Activated CD4-positive, alpha-beta memory T cell treated with anti-CD3 and anti-CD28 coated beads, Interleukin-2, amount 10 ng/mL, durations not matched to agents 7 days and 5 days (primary cell): ENCODE data around the gene DPP6. TPM values are rescaled to one million over a fixed set of nuclear protein-coding genes. Genes with fewer than 3 reads are reported as not detected.

Experiments used
- CTCF ChIA-PET: fragments of 350-600 bp; sonication (Branson Sonifier 250); formaldehyde crosslinking; loops from one replicate; lab custom pipeline; 2021; ENCODE audit warnings: antibody characterized with exemption, inconsistent platforms; lab: Charles Lee
- POLR2A ChIA-PET: fragments of 350-600 bp; sonication (Branson Sonifier 250); formaldehyde crosslinking; loops from one replicate; lab custom pipeline; 2021; ENCODE audit warnings: antibody characterized with exemption; lab: Charles Lee
- DNase-seq: peaks from one replicate; pipeline ENCODE4 v3.0.0-alpha.2; 2020
- H3K27ac Mint-ChIP-seq: one replicate; pipeline ENCODE4 v1.8.0; 2021; ENCODE audit warnings: mild to moderate bottlenecking, mixed read lengths
- H3K27me3 Mint-ChIP-seq: one replicate; pipeline ENCODE4 v1.8.0; 2021; ENCODE audit warnings: mixed read lengths
- H3K36me3 Mint-ChIP-seq: one replicate; pipeline ENCODE4 v1.8.0; 2021; ENCODE audit warnings: low read depth, mixed read lengths
- H3K4me1 Mint-ChIP-seq: one replicate; pipeline ENCODE4 v1.8.0; 2021; ENCODE audit warnings: mixed read lengths
- H3K4me3 Mint-ChIP-seq: one replicate; pipeline ENCODE4 v1.8.0; 2021; ENCODE audit warnings: mild to moderate bottlenecking, mixed read lengths
- H3K9me3 Mint-ChIP-seq: one replicate; pipeline ENCODE4 v1.8.0; 2021; ENCODE audit warnings: mixed read lengths
- total RNA-seq, 2 experiments: library from RNA; stranded (reverse); gene quantifications; one replicate each; pipeline ENCODE4 v1.2.3, GENCODE V29; 2021

The DPP6 gene
- total RNA-seq, 2 experiments from 2014 or later, result not detected

DNA sequence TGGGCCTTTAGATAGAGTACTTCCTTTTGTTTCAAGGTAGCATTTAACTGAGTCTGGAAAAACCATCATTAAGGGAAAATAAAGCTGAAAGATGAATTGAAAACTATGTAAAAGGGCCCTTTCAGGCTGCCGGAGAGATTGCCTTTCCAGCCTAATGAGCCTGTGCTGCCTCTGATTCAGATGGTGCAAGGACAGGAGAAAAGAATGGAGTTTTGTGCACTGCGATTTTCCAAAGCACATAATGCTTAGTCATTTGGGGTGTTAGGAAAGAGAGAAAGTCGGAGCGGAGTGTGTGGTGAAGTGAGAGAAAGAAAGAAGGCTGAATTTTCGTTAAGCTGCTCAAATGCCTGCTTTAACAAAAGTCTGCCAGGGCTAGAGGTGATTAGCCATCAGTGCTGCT, 691.0 kb downstream of the DPP6 start:
- no peaks in the 10 kb centered on the region for H3K4me1 Mint-ChIP-seq
- H3K36me3 Mint-ChIP-seq, result no peaks in the 10 kb centered on the region
- no peak overlapping the region for H3K27ac Mint-ChIP-seq
- H3K9me3 Mint-ChIP-seq, result no peaks in the 10 kb centered on the region
- no peaks in the 10 kb centered on the region for H3K27me3 Mint-ChIP-seq
- no peak overlapping the region for H3K4me3 Mint-ChIP-seq
- DNase-seq, result no peak
- CTCF ChIA-PET, result no interaction called here
- POLR2A ChIA-PET, result no interaction called here

- Mint-ChIP-seq H3K36me3 (no peaks in the 10 kb centered on the region), H3K27me3 (no peaks in the 10 kb centered on the region), H3K4me3 (no peak overlapping the region), H3K4me1 (no peaks in the 10 kb centered on the region), H3K27ac (no peak overlapping the region), H3K9me3 (no peaks in the 10 kb centered on the region)
- ChIA-PET POLR2A (no interaction called here), CTCF (interaction anchor here (1.0 to 1.1 kb wide), 2 partner anchors 12 to 46 kb away, joined by 3 read pairs; no protein-coding TSS in a partner anchor)
- DNase-seq, result peak; percentile 20
These were observed 692.2 kb downstream of the DPP6 start for GRCh38 chr7:154744256-154744860.

GRCh38 chr7:154744861-154745258, 692.7 kb downstream of the DPP6 start:
- H3K36me3 Mint-ChIP-seq, result no peaks in the 10 kb centered on the region
- no peaks in the 10 kb centered on the region for H3K9me3 Mint-ChIP-seq
- no peaks in the 10 kb centered on the region for H3K4me1 Mint-ChIP-seq
- no peak overlapping the region for H3K27ac Mint-ChIP-seq
- DNase-seq, result no peak
- ChIA-PET POLR2A (no interaction called here), CTCF (interaction anchor here (1.1 kb wide), 1 partner anchor 12 kb away, joined by 3 read pairs; no protein-coding TSS in a partner anchor)
- no peak overlapping the region for H3K4me3 Mint-ChIP-seq
- no peaks in the 10 kb centered on the region for H3K27me3 Mint-ChIP-seq

GRCh38 chr7:154746571-154747360, 694.6 kb downstream of the DPP6 start:
- no peaks in the 10 kb centered on the region for H3K4me1 Mint-ChIP-seq
- no peak overlapping the region for H3K4me3 Mint-ChIP-seq
- H3K36me3 Mint-ChIP-seq, result no peaks in the 10 kb centered on the region
- no peaks in the 10 kb centered on the region for H3K9me3 Mint-ChIP-seq
- H3K27ac Mint-ChIP-seq, result no peak overlapping the region
- DNase-seq, result no peak
- ChIA-PET POLR2A (no interaction called here), CTCF (no interaction called here)
- H3K27me3 Mint-ChIP-seq, result no peaks in the 10 kb centered on the region

DNA sequence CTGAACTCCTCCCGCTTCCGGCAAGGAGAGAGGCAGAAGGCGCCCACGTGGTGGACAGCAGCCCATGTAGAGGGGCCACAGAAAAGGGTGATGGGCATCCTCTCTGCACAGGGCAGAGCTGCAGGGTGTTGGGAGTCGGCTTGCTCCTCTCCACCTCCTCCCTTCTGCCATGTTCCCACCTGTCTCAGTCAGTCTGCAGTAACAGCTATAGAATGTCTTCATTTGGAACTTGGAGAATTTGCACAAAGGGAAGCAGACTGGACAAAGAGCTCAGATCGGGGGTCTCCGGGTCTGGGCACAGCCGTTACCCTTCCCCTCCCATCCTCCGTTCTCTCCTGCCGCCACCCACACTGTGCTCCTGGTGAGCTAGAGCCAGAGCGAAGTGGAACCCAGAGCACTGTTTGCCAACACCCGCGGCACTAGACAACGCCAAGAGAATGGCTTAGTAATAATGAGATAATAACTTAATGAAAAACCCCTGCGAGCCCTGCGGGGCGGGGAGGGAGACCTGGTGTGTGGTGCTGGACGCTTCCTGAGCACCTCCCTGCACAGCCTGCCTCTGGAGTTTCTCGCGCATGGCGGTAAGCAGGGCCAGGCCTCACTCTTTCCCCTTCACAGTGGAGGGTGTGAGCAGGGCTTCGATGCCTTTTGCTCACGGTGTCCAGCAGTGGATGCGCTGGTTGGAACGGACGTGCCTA, 696.0 kb downstream of the DPP6 start:
- ChIA-PET CTCF (no interaction called here), POLR2A (no interaction called here)
- Mint-ChIP-seq H3K27me3 (no peaks in the 10 kb centered on the region), H3K36me3 (no peaks in the 10 kb centered on the region), H3K4me3 (no peak overlapping the region), H3K4me1 (no peaks in the 10 kb centered on the region), H3K27ac (no peak overlapping the region), H3K9me3 (no peaks in the 10 kb centered on the region)
- DNase-seq, result no peak

GRCh38 chr7:154750353-154750801, 698.2 kb downstream of the DPP6 start:
- H3K36me3 Mint-ChIP-seq, result no peaks in the 10 kb centered on the region
- H3K4me3 Mint-ChIP-seq, result no peak overlapping the region
- no peaks in the 10 kb centered on the region for H3K27me3 Mint-ChIP-seq
- no peak overlapping the region for H3K27ac Mint-ChIP-seq
- no peaks in the 10 kb centered on the region for H3K4me1 Mint-ChIP-seq
- H3K9me3 Mint-ChIP-seq, result no peaks in the 10 kb centered on the region
- CTCF ChIA-PET, result no interaction called here
- POLR2A ChIA-PET, result no interaction called here
- no peak for DNase-seq

- Mint-ChIP-seq H3K9me3 (no peaks in the 10 kb centered on the region), H3K4me3 (no peak overlapping the region), H3K27ac (no peak overlapping the region), H3K36me3 (no peaks in the 10 kb centered on the region), H3K4me1 (no peaks in the 10 kb centered on the region), H3K27me3 (no peaks in the 10 kb centered on the region)
- POLR2A ChIA-PET, result no interaction called here
- CTCF ChIA-PET, result no interaction called here
- no peak for DNase-seq
These were observed 701.0 kb downstream of the DPP6 start for GRCh38 chr7:154753226-154753625.

- H3K27ac Mint-ChIP-seq, result no peak overlapping the region
- H3K27me3 Mint-ChIP-seq, result no peaks in the 10 kb centered on the region
- no peak overlapping the region for H3K4me3 Mint-ChIP-seq
- POLR2A ChIA-PET, result no interaction called here
- H3K36me3 Mint-ChIP-seq, result no peaks in the 10 kb centered on the region
- no peaks in the 10 kb centered on the region for H3K4me1 Mint-ChIP-seq
- H3K9me3 Mint-ChIP-seq, result no peaks in the 10 kb centered on the region
- CTCF ChIA-PET, result no interaction called here
- no peak for DNase-seq
These were observed 705.6 kb downstream of the DPP6 start for GRCh38 chr7:154757756-154758155.

- Mint-ChIP-seq H3K27me3 (no peaks in the 10 kb centered on the region), H3K9me3 (no peaks in the 10 kb centered on the region), H3K36me3 (no peaks in the 10 kb centered on the region), H3K27ac (no peak overlapping the region), H3K4me1 (no peaks in the 10 kb centered on the region), H3K4me3 (no peak overlapping the region)
- POLR2A ChIA-PET, result no interaction called here
- no peak for DNase-seq
- CTCF ChIA-PET, result no interaction called here
These were observed 707.8 kb downstream of the DPP6 start for GRCh38 chr7:154759989-154760388.

- no peaks in the 10 kb centered on the region for H3K4me1 Mint-ChIP-seq
- H3K36me3 Mint-ChIP-seq, result no peaks in the 10 kb centered on the region
- no peak for DNase-seq
- POLR2A ChIA-PET, result no interaction called here
- H3K4me3 Mint-ChIP-seq, result no peak overlapping the region
- CTCF ChIA-PET, result no interaction called here
- no peaks in the 10 kb centered on the region for H3K9me3 Mint-ChIP-seq
- H3K27me3 Mint-ChIP-seq, result no peaks in the 10 kb centered on the region
- H3K27ac Mint-ChIP-seq, result no peak overlapping the region
These were observed 712.9 kb downstream of the DPP6 start for GRCh38 chr7:154765118-154765517.

DNA sequence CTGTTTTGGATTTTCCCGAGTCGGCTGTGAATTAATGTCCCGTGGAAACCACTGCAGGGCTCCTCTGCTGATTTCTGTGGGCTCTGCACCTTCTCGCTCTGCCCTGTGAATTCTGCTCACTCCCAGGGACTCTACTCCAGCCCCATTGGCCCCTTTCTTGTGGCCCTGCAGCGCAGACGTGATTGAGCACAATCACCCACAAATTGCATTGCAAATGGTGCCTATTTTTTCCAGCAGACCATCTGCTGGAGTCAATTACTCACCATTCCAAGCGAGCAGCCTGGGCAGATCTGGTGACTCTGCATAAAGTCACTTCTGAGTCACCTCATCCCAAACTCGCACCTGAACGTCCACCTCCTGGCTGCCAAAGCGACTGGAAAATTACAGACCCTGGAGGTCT, 714.9 kb downstream of the DPP6 start:
- ChIA-PET CTCF (no interaction called here), POLR2A (no interaction called here)
- no peaks in the 10 kb centered on the region for H3K4me1 Mint-ChIP-seq
- H3K9me3 Mint-ChIP-seq, result no peaks in the 10 kb centered on the region
- DNase-seq, result no peak
- H3K36me3 Mint-ChIP-seq, result no peaks in the 10 kb centered on the region
- no peaks in the 10 kb centered on the region for H3K27me3 Mint-ChIP-seq
- H3K4me3 Mint-ChIP-seq, result no peak overlapping the region
- no peak overlapping the region for H3K27ac Mint-ChIP-seq

- H3K27me3 Mint-ChIP-seq, result no peaks in the 10 kb centered on the region
- no peak for DNase-seq
- CTCF ChIA-PET, result no interaction called here
- no peak overlapping the region for H3K27ac Mint-ChIP-seq
- no peaks in the 10 kb centered on the region for H3K9me3 Mint-ChIP-seq
- no peaks in the 10 kb centered on the region for H3K36me3 Mint-ChIP-seq
- no peak overlapping the region for H3K4me3 Mint-ChIP-seq
- no peaks in the 10 kb centered on the region for H3K4me1 Mint-ChIP-seq
- POLR2A ChIA-PET, result no interaction called here
These were observed 715.7 kb downstream of the DPP6 start for GRCh38 chr7:154767821-154768415.

DNA sequence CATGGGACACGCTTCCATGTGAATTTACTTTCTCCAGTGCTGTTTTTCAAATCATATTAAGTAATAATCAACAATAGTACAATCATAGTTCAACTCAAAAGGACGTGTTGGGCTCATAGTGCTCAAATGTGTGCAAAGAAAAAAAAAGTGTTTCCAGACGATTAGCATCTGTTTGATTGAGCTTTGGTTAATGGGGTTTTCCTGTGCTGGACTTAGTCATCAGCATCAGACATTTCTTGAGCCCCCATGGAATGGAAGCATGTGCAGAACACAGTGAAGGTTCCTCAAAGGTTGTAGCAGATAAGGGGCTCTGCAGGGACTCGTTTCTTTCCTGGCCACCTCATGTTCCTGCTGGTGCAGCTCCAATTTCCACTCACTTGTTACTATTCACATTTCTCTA, 716.8 kb downstream of the DPP6 start:
- H3K4me3 Mint-ChIP-seq, result no peak overlapping the region
- ChIA-PET CTCF (no interaction called here), POLR2A (no interaction called here)
- H3K27me3 Mint-ChIP-seq, result no peaks in the 10 kb centered on the region
- DNase-seq, result no peak
- H3K9me3 Mint-ChIP-seq, result no peaks in the 10 kb centered on the region
- H3K27ac Mint-ChIP-seq, result no peak overlapping the region
- no peaks in the 10 kb centered on the region for H3K4me1 Mint-ChIP-seq
- no peaks in the 10 kb centered on the region for H3K36me3 Mint-ChIP-seq
